NOMO-1 treated with DMSO at 0.1 percent for 48 hours (cell line): ENCODE results near the gene FHAD1.

Experiments
- DNase-seq: peaks from one replicate; lab custom pipeline; 2025; ENCODE audit not compliant: unreplicated experiment; lab: John Stamatoyannopoulos, UW

FHAD1 gene

DNA sequence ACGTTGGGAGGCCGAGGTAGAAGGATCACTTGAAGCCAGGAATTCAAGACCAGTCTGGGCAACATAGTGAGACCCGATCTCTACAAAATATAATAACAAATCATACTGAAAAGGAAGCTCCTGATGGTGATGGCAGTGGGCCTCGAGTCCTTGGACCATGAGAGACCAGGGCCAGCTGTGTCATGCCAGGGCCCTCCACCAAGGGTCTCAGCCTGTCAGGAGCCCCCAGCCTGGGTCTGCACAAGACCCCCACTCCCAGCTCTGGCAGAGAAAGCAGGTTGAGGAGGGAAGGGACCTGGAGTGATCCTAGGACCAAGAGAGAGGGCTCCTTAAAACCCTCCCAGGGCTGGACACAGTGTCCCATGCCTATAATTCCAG is 184.5 kb downstream of the FHAD1 start:
- DNase-seq, result no peak

DNA sequence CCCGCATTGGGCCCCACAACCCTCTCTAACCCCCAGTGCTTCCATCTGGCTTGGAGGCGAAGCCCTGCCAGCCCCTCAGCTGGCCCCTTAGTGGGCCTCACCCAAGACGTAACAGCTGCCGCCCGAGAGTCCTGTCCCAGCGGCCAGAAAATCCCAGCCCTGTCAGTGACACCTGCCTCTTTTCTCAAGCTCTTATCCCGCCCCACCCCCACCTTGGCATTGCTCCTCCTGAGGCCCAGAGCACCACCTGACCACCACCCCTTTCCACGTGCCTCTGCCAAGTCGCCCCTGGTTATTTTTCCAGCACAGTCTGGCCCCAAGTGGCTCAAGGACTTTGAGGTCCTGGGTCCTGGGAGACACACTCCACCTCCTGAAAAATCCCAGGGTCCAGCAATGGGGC is 185.3 kb downstream of the FHAD1 start:
- DNase-seq, result no peak

DNA sequence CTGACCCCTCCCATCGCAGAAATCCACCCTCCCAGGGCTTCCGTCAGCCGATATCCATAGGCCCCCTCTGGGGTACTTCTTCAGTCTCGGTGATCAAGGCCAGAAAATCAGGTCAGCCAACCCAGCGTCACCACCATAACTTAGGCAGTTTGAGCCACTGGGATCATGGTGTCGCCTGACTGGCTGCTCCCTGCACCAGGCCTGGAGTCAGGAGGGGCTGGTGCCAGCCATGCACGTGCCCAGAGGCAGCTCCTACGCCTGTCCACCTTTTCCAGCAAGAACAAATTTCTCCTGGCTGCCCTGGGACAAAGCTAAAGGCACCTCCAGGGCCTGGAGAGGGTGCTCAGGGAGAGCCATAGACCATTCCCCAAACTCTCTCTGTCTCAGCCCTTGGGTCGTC is 186.4 kb downstream of the FHAD1 start:
- DNase-seq, result no peak

DNA sequence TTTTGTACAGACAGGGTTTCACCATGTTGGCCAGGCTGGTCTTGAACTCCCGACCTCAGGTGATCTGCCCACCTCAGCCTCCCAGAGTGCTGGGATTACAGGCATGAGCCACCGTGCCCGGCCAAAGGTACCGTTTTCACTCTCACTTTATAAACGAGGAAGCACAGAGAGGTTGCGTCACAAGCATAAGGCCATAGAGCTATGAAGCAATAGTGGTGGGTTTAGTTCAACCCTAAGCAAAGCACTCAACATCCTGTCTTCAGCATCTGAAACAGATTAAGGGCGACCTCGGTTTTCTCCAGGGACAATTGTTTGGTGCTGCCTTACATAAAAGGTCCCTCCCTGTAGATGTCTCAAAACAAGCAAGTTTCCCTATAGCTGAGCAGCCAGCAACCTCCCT is 187.7 kb downstream of the FHAD1 start:
- DNase-seq, result peak; percentile 92

DNA sequence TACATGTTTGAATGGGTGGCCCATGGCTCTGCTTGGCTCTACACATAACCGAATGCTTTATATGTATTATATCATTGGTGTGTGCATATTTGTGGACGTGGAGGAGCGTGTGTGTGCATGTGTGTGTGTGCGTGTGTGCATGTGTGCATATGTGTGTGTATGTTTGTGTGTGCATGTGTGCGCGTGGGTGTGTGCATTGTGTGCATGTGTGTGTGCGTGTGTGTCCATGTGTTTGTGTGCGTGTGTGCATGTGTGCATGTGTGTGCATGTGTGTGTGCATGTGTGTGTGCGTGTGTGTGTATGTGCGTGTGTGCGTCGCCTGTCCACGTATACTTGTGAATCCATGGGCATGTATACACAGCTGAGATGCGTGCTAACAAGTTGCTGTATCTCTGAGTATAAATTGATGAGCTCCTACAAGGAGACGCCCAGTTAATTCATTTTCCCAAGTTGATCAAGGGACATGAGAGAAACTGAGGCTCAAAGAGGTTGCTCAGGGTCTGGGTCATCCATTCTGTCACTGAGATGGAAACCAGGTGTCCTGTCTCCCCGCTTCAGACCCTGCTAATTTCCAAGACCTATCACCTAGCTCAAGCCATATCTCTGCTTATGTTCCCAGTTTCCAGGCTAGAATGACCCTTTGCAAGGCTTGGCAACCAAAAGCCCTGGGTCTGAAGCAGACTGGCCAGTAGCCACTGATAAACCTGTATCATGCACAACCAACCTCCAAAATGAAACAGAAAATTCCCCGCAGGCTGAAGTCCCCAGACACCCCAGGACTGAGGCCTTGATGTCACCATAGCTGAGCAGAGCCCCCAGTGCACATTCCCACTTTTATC is 188.4 kb downstream of the FHAD1 start:
- no peak for DNase-seq

DNA sequence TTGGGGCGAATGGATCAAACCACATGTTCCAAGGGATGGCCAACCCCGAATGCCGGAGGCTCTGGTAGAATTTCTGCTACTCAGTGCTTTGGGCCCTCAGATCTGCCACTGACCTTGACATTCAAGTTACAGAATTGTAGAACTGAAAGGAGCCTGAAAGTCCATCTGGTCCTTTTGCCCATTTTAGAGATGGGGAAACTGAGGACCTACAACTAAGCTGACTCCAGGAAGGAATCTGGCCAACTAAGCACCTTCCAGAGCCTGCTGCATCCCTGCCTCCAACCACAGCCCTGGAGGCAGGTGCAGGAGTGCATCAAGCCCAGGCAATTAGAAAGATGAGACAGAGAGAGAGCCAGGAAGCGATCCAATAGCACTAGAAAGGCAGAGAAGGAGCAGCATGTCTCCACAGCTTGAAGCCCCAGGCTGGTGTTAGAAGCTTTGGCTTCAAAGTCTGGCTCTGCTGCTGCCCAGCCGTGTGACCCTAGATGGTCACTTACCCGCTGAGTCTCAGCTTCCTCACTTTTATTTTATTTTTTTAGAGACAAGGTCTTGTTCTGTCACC is 189.9 kb downstream of the FHAD1 start:
- no peak for DNase-seq

DNA sequence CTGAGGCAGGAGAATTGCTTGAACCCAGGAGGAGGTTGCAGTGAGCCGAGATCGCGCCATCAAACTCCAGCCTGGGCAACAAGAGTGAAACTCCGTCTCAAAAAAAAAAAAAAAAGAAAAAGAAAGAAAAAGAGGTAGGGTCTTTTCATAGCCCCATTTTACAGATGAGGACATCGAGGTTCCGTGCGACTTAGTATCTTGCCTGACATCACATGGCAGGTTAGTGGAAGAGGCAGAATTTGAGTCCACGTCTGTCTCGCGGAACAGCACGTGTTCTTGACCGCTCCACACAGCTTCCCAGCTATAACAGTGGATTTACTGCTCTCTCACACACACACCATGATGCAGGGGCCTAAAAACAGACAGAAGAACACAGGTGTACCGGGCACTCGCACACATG is 192.3 kb downstream of the FHAD1 start:
- DNase-seq, result no peak

DNA sequence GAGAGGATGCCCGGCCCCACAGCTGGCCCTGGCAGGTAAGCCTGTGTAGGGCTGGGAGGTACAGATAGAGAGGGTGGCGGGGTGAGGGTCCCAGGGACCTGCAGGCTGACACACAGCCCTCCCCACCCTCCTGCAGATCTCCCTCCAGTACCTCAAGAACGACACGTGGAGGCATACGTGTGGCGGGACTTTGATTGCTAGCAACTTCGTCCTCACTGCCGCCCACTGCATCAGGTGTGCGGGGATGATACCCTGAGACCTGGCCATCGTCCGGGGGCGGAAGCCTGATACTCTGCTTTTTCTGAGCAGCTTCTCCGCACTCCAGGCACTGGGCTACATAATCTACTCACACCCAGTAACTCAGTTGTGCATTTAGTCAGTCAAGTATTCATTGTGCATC is 193.3 kb downstream of the FHAD1 start:
- DNase-seq, result no peak

DNA sequence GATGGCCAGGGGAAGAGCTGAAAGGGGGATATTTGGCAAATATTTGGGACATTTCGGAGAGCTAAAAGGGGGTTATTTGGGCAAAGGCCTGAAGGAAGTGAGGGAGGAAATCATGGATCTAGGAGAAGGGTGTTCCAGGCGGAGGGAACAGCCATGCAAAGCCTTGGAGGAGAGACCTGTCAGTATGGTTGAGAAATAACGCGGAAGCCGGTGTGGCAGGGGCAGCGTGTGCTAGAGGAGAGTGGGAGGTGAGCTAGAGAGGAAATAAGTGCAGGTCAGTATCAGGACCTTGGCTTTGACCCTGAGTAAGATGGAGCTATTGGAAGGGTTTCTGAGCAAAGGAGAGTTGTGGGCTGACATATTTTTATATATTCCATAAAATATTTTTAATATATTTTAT is 194.2 kb downstream of the FHAD1 start:
- DNase-seq, result no peak

DNA sequence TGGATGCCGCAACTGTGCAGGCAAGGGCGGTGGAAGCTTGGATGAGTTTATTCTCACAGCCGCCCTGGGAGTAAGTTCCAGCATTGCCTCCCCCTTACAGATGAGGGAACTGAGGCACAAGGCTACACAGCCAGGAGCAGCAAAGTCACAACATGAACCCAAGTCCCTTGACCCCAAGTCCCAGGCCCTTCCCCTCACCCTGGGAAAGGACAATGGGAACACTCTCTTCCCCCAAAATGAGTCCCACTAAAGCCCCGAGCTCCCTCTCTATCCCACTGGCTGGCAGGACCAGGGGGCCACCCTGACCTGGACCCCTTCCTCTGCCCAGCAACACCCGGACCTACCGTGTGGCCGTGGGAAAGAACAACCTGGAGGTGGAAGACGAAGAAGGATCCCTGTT is 195.1 kb downstream of the FHAD1 start:
- DNase-seq, result no peak

DNA sequence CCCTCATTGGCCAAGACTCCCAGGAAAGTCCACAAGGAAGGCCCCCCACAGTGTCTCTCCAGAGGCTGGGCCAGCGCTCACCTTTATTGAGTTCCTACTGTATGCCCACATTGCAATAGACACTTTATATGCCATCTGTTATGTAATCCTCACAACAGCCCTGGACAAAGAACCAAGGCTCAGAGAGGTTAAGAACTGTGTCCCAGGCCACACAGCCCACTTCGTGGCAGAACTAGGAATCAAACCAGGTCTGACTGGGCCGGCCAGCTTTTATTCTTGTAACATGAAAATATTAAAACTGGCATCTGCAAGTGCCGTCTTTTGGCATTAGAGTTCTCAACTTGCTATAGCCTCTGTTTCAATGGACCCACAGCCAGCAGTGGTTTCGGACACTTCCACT is 195.7 kb downstream of the FHAD1 start:
- no peak for DNase-seq

DNA sequence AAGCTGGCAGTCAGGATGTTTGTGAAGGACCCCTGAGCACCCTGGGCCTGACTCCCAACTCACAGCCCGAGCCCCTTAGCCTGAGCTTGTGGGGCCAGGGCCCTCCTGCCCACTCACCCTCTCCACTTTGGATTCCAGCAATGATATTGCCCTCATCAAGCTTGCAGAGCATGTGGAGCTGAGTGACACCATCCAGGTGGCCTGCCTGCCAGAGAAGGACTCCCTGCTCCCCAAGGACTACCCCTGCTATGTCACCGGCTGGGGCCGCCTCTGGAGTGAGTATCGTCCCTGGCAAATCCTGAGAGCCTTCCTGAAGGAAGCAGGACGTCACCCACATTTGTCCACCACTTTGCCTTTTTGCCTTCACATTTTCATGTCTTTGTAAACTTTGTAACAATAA is 196.3 kb downstream of the FHAD1 start:
- DNase-seq, result no peak

DNA sequence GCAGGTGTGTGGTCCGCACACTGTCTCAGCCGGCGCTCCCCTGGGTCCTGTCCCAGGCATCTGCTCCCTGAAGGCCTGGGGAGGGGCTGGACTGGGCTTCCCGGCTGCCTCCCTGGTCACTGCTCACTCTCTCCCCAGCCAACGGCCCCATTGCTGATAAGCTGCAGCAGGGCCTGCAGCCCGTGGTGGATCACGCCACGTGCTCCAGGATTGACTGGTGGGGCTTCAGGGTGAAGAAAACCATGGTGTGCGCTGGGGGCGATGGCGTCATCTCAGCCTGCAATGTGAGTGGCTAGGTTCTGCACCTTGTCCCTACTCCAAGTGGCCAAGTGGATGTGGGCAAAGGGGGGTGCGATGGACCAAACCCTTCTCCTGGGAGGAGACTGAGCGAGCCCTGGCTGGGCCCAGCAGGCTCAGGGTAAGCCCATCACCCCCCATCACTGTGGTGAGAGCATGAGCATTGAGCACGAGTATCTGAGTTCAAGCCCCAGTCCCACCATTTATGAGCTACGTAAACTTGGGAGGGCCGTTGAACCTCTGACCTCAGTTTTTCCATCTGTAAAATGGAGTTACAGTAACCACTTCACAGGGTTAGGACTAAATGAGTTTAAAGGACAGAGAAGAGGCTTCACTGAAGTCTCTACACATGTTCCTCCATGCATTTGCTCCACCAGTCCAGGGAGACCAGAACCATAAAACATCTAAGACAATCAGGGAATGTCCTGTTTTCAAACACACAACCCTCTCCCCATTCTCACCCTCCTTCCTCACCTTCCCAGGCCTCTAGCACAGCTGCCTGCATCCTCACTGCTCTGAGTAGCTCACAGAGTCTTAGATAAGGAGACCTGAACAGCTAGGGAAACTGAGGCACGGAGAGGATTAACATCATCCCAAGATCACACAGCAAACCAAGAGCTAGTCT is 197.7 kb downstream of the FHAD1 start:
- no peak for DNase-seq

DNA sequence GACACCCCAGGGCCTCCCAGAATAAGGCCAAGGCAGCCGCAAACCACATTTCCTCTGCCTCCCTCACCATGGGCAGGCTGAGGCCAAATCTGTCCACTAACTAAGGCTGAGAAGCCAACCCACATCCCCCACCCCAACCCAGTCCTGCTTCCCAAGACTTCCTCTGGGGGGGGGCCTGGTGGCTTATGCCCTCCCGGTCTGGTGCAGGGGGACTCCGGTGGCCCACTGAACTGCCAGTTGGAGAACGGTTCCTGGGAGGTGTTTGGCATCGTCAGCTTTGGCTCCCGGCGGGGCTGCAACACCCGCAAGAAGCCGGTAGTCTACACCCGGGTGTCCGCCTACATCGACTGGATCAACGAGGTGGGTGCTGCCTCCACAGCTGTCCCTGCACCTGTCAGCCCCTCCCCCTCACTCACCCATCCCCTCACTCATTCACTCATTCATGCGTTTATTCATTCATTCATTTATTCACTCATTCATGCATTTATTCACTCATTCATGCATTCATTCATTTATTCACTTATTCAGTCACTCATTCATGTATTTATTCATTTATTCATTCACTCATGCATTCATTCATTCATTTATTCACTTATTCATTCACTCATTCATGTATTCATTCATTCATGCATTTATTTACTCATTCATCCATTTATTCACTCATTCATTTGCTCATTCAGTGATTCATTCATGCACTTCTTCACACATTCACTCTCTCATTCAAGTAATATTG is 198.5 kb downstream of the FHAD1 start:
- no peak for DNase-seq

DNA sequence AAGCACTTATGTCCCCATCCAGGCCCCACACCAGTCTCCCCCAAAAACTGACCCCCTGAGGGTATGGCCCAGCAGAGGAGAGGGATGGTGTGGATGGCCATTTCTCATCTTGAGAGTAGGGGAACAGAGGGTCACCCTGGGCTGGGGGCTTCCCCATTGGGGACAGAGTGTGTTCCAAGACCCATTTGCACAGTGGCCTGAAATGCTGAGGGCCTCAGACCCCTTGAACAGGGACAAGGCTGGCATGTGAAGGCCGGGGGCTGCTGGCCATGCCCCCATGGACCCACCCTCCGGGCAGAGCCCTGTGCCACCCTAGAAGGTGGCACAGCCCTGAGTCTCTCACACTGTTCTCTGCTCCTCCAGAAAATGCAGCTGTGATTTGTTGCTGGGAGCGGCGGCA is 199.2 kb downstream of the FHAD1 start:
- DNase-seq, result no peak
